Transverse colon (tissue), 4 donors: ENCODE results near the gene AMY1B. TPM values are rescaled to one million over a fixed set of nuclear protein-coding genes. Genes with fewer than 3 reads are reported as not detected.
"Not testable (repeated sequence)": the region's sequence is repeated elsewhere in the genome, so short reads cannot be mapped to it uniquely, and the experiment has no call there.

Source experiments
- DNase-seq: peaks from one replicate; pipeline ENCODE4 v3.0.0-alpha.2; 2019
- H3K27ac ChIP-seq, 4 donors: fragments of 200-600 bp; sonication (generic); 2 replicates each; pipeline ENCODE4 v1.5.1; 2016 to 2018; ENCODE audit warnings: inconsistent platforms in 4 of 4
- H3K27me3 ChIP-seq: fragments of 200-600 bp; sonication (generic); 2 replicates; pipeline ENCODE4 v1.5.1; 2017; ENCODE audit warnings: inconsistent platforms
- H3K36me3 ChIP-seq, 4 donors: fragments of 200-600 bp; sonication (generic); 2 replicates each; pipeline ENCODE4 v1.5.1; 2017 to 2019; ENCODE audit warnings: inconsistent platforms in 4 of 4
- H3K4me1 ChIP-seq, 4 donors: fragments of 200-600 bp; sonication (generic); 2 replicates each; pipeline ENCODE4 v1.5.1; 2017 to 2020; ENCODE audit warnings: inconsistent platforms in 4 of 4
- H3K4me3 ChIP-seq, 4 donors: fragments of 200-600 bp; sonication (generic); 1 replicate in 1 of 4; 2 replicates in 3 of 4; pipeline versions ENCODE4 v1.5.1 to v1.6.1; 2017 to 2019; ENCODE audit warnings: inconsistent platforms in 4 of 4
- H3K9me3 ChIP-seq, 2 donors: fragments of 200-600 bp; sonication (generic); 2 replicates each; pipeline ENCODE4 v1.5.1; 2017 to 2019; ENCODE audit warnings: inconsistent platforms in 2 of 2
- WGBS, 2 donors: methylation state at CpG; one replicate each; pipeline ENCODE4 v1.1.5; 2018; ENCODE audit warnings: low coverage in 1 of 2; 5-methylcytosine and 5-hydroxymethylcytosine counted together
- in situ Hi-C, 4 donors: fragments of 200-750 bp; cut with MboI; loops; one replicate each; pipeline versions ENCODE4 v1.15.0 to v1.15.1; 2017; ENCODE audit warnings: low sequenced_read_pairs in 3 of 4, low pct_ligation_motif_present in 1 of 4, low pct_unique_long_range_greater_than_20kb in 1 of 4
- intact Hi-C: fragments of 100-400 bp; cut with DNase I; formaldehyde crosslinking; loops from one replicate; pipeline ENCODE4 v1.15.1; 2023; ENCODE audit warnings: low total_unique reads
- total RNA-seq, 4 donors: library from RNA; depleted of rRNA; stranded (reverse); fragments of >200 nt; gene quantifications; one replicate each; pipeline ENCODE4 v1.1.0, GENCODE V29; 2016

AMY1B gene
- total RNA-seq: not detected

DNA sequence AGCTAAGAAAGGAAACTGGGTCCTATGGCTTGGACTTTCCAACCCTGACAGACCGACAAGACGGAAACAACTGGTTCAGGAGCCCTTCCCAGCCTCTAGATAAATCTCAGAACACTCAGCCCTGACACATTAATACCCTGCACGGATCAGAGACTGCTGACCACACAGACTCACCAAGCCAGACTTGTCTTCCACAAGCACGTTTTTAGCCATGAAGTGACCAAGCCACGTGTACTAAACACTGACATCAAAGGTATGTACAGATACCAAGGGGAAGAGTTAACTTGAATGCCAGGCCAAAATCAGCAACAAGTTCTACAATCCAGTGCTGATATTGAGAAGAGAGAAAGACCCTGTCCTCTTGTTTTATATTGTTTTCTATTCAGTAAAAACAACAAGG lies at the start of gene AMY1B:
Gene AMY1B (minus strand): TSS at position 101 of the 400 bp plus-strand sequence. CDS start 571 bp downstream, outside the sequence.
- H3K4me1 ChIP-seq, H3K27ac ChIP-seq, H3K9me3 ChIP-seq, H3K27me3 ChIP-seq, DNase-seq, H3K4me3 ChIP-seq, in situ Hi-C loops, intact Hi-C loops, H3K36me3 ChIP-seq: not testable (repeated sequence)
- no CpG with 5 or more reads among the region's 5 CpGs for WGBS, 2 donors

DNA sequence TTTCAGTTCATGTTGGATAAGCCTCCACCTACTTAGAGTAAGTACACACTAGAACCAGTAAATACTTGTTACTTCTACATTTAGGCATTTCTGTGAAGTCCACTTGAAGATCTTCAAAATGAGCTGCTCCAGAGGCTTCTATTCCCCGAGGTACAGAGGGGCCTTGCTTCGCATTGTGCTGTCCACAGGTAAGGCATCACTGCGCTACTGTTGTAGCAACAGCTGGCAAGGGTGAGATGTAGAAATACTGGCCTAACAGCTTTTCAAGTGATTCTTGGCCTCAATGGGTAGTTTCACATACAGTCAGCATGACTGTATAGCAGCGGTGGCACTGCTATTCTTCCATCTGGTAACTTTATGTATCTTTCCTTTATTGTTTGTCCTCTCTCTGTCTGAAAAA lies 49.0 kb upstream of the AMY1B start:
- not testable (repeated sequence) for H3K36me3 ChIP-seq, DNase-seq
- no CpG with 5 or more reads among the region's 4 CpGs for WGBS, 2 donors

GRCh38 chr1:103744449-103744848 lies 48.4 kb upstream of the AMY1B start:
- DNase-seq, H3K9me3 ChIP-seq, H3K36me3 ChIP-seq, H3K27me3 ChIP-seq, intact Hi-C loops, H3K27ac ChIP-seq, in situ Hi-C loops, H3K4me1 ChIP-seq, H3K4me3 ChIP-seq: not testable (repeated sequence)
- no CpG with 5 or more reads among the region's 4 CpGs for WGBS, 2 donors

More for the DNA sequence above, 49.0 kb upstream of the AMY1B start:
- H3K4me1 ChIP-seq, intact Hi-C loops, in situ Hi-C loops, H3K4me3 ChIP-seq, H3K27me3 ChIP-seq, H3K27ac ChIP-seq, H3K9me3 ChIP-seq: not testable (repeated sequence)

DNA sequence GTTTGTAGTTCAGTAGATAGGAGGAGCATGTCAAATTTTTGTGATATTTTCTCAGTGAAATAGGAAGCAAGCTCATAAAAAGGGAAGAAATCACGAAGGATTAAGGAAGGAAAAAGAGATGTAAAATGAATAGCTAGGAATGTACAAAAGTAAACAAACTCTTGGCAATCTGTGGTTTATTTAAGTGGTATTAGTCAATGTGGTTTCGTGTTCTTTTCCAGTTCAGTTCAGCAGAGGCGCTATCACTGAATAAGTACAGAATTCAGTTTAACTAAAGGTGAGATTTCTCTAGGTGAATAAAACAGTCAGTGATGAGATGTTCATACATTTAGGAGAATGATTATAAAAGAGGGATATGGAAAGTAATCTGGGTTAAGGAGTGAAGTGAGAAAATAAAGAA lies 42.0 kb upstream of the AMY1B start:
- DNase-seq, H3K9me3 ChIP-seq, H3K4me3 ChIP-seq, in situ Hi-C loops, H3K27ac ChIP-seq, intact Hi-C loops, H3K36me3 ChIP-seq, H3K27me3 ChIP-seq, H3K4me1 ChIP-seq: not testable (repeated sequence)
- no CpG with 5 or more reads among the region's 3 CpGs for WGBS, 2 donors

GRCh38 chr1:103735334-103735733 lies 39.3 kb upstream of the AMY1B start:
- H3K4me1 ChIP-seq, DNase-seq, H3K9me3 ChIP-seq, intact Hi-C loops, H3K27me3 ChIP-seq, H3K4me3 ChIP-seq, in situ Hi-C loops, H3K36me3 ChIP-seq, H3K27ac ChIP-seq: not testable (repeated sequence)
- no CpG with 5 or more reads among the region's 3 CpGs for WGBS, 2 donors

GRCh38 chr1:103721473-103721872 lies 25.5 kb upstream of the AMY1B start:
- in situ Hi-C loops, H3K27me3 ChIP-seq, H3K9me3 ChIP-seq, H3K27ac ChIP-seq, intact Hi-C loops, H3K4me3 ChIP-seq, H3K36me3 ChIP-seq, H3K4me1 ChIP-seq, DNase-seq: not testable (repeated sequence)
- no CpG with 5 or more reads among the region's 2 CpGs for WGBS, 2 donors

DNA sequence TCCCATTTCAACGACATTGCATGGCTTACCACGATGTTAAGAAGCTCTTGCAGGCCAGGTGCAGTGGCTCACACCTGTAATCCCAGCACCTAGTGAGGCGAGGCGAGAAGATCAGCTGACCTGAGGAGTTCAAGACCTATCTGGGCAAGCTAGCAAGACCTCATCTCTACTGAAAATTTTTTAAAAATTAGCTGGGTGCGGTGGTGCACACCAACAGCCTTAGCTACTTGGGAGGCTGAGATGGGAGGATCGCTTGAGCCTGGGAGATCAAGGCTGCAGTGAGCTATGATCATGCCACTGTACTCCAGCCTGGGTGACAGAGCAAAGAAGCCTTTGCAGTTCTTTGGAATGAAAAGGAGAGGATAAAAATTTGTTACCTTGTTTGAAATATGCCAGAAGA lies 21.4 kb upstream of the AMY1B start:
- intact Hi-C loops, DNase-seq, H3K4me3 ChIP-seq, H3K27me3 ChIP-seq, H3K27ac ChIP-seq, H3K4me1 ChIP-seq, in situ Hi-C loops, H3K36me3 ChIP-seq, H3K9me3 ChIP-seq: not testable (repeated sequence)
- WGBS, 2 donors: 81 to 84% methylated on average over 5 to 6 of the region's 6 CpGs

DNA sequence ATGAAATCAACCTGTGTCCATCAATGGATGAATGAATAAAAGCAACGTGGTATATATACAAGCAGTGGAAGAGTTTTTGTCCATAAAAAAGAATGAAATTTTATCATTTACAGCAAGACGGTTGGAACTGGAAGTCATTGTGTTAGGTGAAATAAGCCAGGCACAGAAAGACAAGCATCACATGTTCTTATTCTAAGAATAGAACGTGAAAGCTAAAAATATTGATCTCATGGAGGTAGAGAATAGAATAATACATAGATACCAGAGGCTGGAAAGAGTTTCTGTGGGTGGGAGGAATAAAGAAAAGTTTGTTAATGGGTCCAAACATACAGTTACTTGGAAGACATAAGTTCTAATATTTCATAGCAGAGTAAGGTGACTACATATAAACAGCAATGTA lies 14.4 kb upstream of the AMY1B start:
- H3K4me3 ChIP-seq, in situ Hi-C loops, H3K36me3 ChIP-seq, H3K9me3 ChIP-seq, DNase-seq, intact Hi-C loops, H3K4me1 ChIP-seq, H3K27ac ChIP-seq, H3K27me3 ChIP-seq: not testable (repeated sequence)
- no CpG with 5 or more reads among the region's 3 CpGs for WGBS, 2 donors

GRCh38 chr1:103707670-103708069 lies 11.7 kb upstream of the AMY1B start:
- H3K27me3 ChIP-seq, H3K27ac ChIP-seq, H3K4me1 ChIP-seq, in situ Hi-C loops, DNase-seq, H3K9me3 ChIP-seq, intact Hi-C loops, H3K4me3 ChIP-seq, H3K36me3 ChIP-seq: not testable (repeated sequence)
- WGBS, 2 donors: no CpG with 5 or more reads among the region's 3 CpGs

DNA sequence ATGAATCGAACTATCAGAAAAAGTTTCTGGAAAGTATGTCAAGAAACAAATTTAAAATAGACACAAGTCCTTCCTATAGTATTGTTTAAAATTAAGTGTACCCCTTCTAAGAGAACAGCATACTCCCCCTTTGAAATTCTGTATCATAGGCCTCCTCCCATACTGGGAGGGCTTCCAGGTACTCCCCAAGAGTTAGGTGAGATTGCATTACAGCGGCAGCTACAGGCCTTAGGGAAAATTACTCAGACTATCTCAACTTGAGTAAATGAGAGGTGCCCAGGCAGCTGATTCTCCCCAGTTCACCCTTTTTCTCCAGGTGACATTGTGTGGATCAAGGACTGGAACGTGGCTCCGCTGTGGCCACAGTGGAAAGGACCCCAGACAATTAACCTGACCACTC lies 5.2 kb upstream of the AMY1B start:
- DNase-seq, H3K36me3 ChIP-seq, intact Hi-C loops, in situ Hi-C loops, H3K4me3 ChIP-seq, H3K27ac ChIP-seq, H3K4me1 ChIP-seq, H3K9me3 ChIP-seq, H3K27me3 ChIP-seq: not testable (repeated sequence)
- WGBS, 2 donors: no CpG with 5 or more reads among the region's 4 CpGs

- intact Hi-C loops: not testable (repeated sequence)
Observed at GRCh38 chr1:103700669-103701068, 4.7 kb upstream of the AMY1B start.

More at GRCh38 chr1:103700669-103701068, 4.7 kb upstream of the AMY1B start:
- no CpG with 5 or more reads among the region's 4 CpGs for WGBS, 2 donors
- H3K27me3 ChIP-seq, in situ Hi-C loops, DNase-seq, H3K36me3 ChIP-seq, H3K4me1 ChIP-seq, H3K9me3 ChIP-seq, H3K27ac ChIP-seq, H3K4me3 ChIP-seq: not testable (repeated sequence)
